ENCODE results near the gene TLL2.

Gene TLL2

GRCh38 chr10:96441322-96441885 lies 72.3 kb downstream of the TLL2 start:
- no peak for TF ChIP-seq CTCF (conservative IDR thresholded peaks at IDR 0.05; ENCODE audit: low read depth, low read length)
- no peak overlapping the region for H3K4me3 ChIP-seq (ENCODE audit: low read length)
- DNase-seq (ENCODE audit: low read depth): no peak

- DNase-seq (ENCODE audit: low read depth): no peak
- no peak for TF ChIP-seq CTCF (conservative IDR thresholded peaks at IDR 0.05; ENCODE audit: low read depth, low read length)
- no peak overlapping the region for H3K4me3 ChIP-seq (ENCODE audit: low read length)
Observed at GRCh38 chr10:96440361-96441292, 73.1 kb downstream of the TLL2 start.

- no peak for TF ChIP-seq CTCF (conservative IDR thresholded peaks at IDR 0.05; ENCODE audit: low read depth, low read length)
- no peak overlapping the region for H3K4me3 ChIP-seq (ENCODE audit: low read length)
- DNase-seq (ENCODE audit: low read depth): no peak
Observed at GRCh38 chr10:96439725-96440124, 74.0 kb downstream of the TLL2 start.

- TF ChIP-seq CTCF (conservative IDR thresholded peaks at IDR 0.05; ENCODE audit: low read depth, low read length): no peak
- no peak overlapping the region for H3K4me3 ChIP-seq (ENCODE audit: low read length)
- no peak for DNase-seq (ENCODE audit: low read depth)
Observed at GRCh38 chr10:96436035-96436434, 77.7 kb downstream of the TLL2 start.

- H3K4me3 ChIP-seq (ENCODE audit: low read length): no peak overlapping the region
- no peak for TF ChIP-seq CTCF (conservative IDR thresholded peaks at IDR 0.05; ENCODE audit: low read depth, low read length)
- DNase-seq (ENCODE audit: low read depth): no peak
Observed at GRCh38 chr10:96431211-96431970, 82.3 kb downstream of the TLL2 start.

GRCh38 chr10:96427291-96427690 lies 86.4 kb downstream of the TLL2 start:
- no peak for DNase-seq (ENCODE audit: low read depth)
- no peak overlapping the region for H3K4me3 ChIP-seq (ENCODE audit: low read length)
- TF ChIP-seq CTCF (conservative IDR thresholded peaks at IDR 0.05; ENCODE audit: low read depth, low read length): no peak
